ENCODE data around the gene RNLS. TPM values are rescaled to one million over a fixed set of nuclear protein-coding genes. Genes with fewer than 3 reads are reported as not detected.

RNLS gene
- total RNA-seq, 1 donor from 2014 or later, result 6.0 TPM

- TF ChIP-seq CTCF (IDR thresholded peaks at IDR 0.05; ENCODE audit: unreplicated experiment), result no peak
- H3K4me1 Mint-ChIP-seq (ENCODE audit: unreplicated experiment), result no peaks in the 10 kb centered on the region
- no peak overlapping the region for H3K4me3 Mint-ChIP-seq (ENCODE audit: unreplicated experiment)
- no peaks in the 10 kb centered on the region for H3K27me3 Mint-ChIP-seq (ENCODE audit: unreplicated experiment)
- no peaks in the 10 kb centered on the region for H3K36me3 Mint-ChIP-seq (ENCODE audit: low read depth, unreplicated experiment)
- no peak for DNase-seq (ENCODE audit: low spot score)
- no peaks in the 10 kb centered on the region for H3K9me3 Mint-ChIP-seq (ENCODE audit: unreplicated experiment)
- H3K27ac Mint-ChIP-seq (ENCODE audit: unreplicated experiment), result no peak overlapping the region
These were observed 159.4 kb downstream of the RNLS start for GRCh38 chr10:88423732-88424131.

DNA sequence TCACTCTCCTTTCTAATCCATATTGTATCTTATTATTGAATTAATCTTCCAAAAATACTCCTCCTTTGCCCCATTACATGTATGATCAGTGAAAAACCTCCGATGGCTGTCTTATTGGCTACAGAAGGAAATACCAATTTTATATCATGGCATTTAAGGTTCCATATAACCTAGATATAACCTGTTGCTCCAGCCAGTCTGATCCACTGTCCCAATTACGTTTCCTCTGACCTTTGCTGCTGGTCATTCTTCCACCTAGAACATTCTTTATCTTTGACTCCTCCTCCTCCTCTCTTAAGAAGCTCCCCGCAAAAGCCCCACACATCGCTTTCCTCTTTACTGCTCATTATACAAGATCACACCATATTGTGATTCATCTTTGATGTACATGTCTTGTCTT lies 161.5 kb downstream of the RNLS start:
- Mint-ChIP-seq H3K27ac (ENCODE audit: unreplicated experiment) (no peak overlapping the region), H3K9me3 (ENCODE audit: unreplicated experiment) (no peaks in the 10 kb centered on the region), H3K36me3 (ENCODE audit: low read depth, unreplicated experiment) (no peaks in the 10 kb centered on the region), H3K4me1 (ENCODE audit: unreplicated experiment) (no peaks in the 10 kb centered on the region), H3K4me3 (ENCODE audit: unreplicated experiment) (no peak overlapping the region), H3K27me3 (ENCODE audit: unreplicated experiment) (no peaks in the 10 kb centered on the region)
- TF ChIP-seq CTCF (IDR thresholded peaks at IDR 0.05; ENCODE audit: unreplicated experiment), result no peak
- no peak for DNase-seq (ENCODE audit: low spot score)

DNA sequence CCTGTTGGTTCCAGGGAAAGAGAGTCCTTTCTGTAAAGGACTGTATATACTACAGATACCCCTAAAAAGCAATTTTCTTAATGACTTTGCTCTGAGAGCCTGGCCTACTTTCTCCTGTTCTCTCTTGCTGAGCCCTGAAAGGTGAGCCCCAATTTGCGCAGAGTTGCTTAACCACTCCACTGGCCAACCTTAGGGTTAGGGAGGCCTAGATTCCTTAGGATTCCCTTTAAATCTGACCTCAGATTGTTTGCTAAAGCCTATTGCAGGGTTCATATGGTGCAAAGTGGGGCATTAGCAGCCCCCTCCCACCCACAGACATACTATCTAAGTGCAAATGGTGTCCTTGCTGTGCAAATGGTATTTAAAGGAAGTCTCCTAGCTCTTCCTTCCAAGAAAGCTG lies 164.2 kb downstream of the RNLS start:
- Mint-ChIP-seq H3K4me3 (ENCODE audit: unreplicated experiment) (no peak overlapping the region), H3K9me3 (ENCODE audit: unreplicated experiment) (no peaks in the 10 kb centered on the region), H3K27ac (ENCODE audit: unreplicated experiment) (no peak overlapping the region), H3K36me3 (ENCODE audit: low read depth, unreplicated experiment) (no peaks in the 10 kb centered on the region), H3K4me1 (ENCODE audit: unreplicated experiment) (no peaks in the 10 kb centered on the region), H3K27me3 (ENCODE audit: unreplicated experiment) (peaks cover 1% of the 10 kb centered on the region)
- TF ChIP-seq CTCF (IDR thresholded peaks at IDR 0.05; ENCODE audit: unreplicated experiment), result no peak
- DNase-seq (ENCODE audit: low spot score), result no peak

- DNase-seq (ENCODE audit: low spot score), result no peak
- Mint-ChIP-seq H3K4me3 (ENCODE audit: unreplicated experiment) (no peak overlapping the region), H3K4me1 (ENCODE audit: unreplicated experiment) (no peaks in the 10 kb centered on the region), H3K36me3 (ENCODE audit: low read depth, unreplicated experiment) (no peaks in the 10 kb centered on the region), H3K9me3 (ENCODE audit: unreplicated experiment) (no peaks in the 10 kb centered on the region), H3K27ac (ENCODE audit: unreplicated experiment) (no peak overlapping the region), H3K27me3 (ENCODE audit: unreplicated experiment) (peaks cover 1% of the 10 kb centered on the region)
- TF ChIP-seq CTCF (IDR thresholded peaks at IDR 0.05; ENCODE audit: unreplicated experiment), result no peak
These were observed 165.6 kb downstream of the RNLS start for GRCh38 chr10:88417387-88418030.

GRCh38 chr10:88416801-88417200 lies 166.3 kb downstream of the RNLS start:
- Mint-ChIP-seq H3K27ac (ENCODE audit: unreplicated experiment) (no peak overlapping the region), H3K27me3 (ENCODE audit: unreplicated experiment) (peaks cover 1% of the 10 kb centered on the region), H3K4me3 (ENCODE audit: unreplicated experiment) (no peak overlapping the region), H3K4me1 (ENCODE audit: unreplicated experiment) (no peaks in the 10 kb centered on the region), H3K36me3 (ENCODE audit: low read depth, unreplicated experiment) (no peaks in the 10 kb centered on the region), H3K9me3 (ENCODE audit: unreplicated experiment) (no peaks in the 10 kb centered on the region)
- no peak for TF ChIP-seq CTCF (IDR thresholded peaks at IDR 0.05; ENCODE audit: unreplicated experiment)
- no peak for DNase-seq (ENCODE audit: low spot score)

Data from endothelial cell (in vitro differentiated cells).